ENCODE data around the gene BAZ2B. TPM values are rescaled to one million over a fixed set of nuclear protein-coding genes. Genes with fewer than 3 reads are reported as not detected.

Gene BAZ2B
- polyA plus RNA-seq, 1 donor from 2014 or later = 150 TPM

DNA sequence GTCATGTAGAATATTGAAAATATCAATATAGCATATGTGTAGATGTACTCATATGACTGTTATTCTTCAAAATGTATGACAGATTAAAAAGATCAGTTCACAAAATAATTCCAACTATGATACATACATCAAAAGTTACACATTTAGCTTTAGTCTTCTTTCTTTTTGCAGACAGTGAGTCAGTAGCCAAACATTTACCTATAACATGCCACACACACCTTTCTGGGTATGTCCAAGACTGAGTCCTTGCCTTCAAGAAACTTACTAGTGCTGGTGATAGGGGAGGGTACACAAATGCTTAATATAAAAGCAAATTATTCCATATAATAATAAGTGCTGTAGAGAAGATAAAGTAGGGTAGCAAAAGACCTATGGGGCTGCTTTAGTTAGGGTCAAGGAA, 176.9 kb downstream of the BAZ2B start:
- Histone ChIP-seq H4K20me1 (ENCODE audit: insufficient read depth) (no peaks in the 10 kb centered on the region), H2AFZ (ENCODE audit: low read depth, low read length) (no peak overlapping the region), H3K9me2 (ENCODE audit: insufficient read depth, low read length) (no peaks in the 10 kb centered on the region), H3K27ac (ENCODE audit: low read length) (no peak overlapping the region), H3K27me3 (ENCODE audit: insufficient read depth, low read depth, low read length) (no peaks in the 10 kb centered on the region), H3K79me2 (replicated peaks; ENCODE audit: insufficient read depth, low read length) (no peaks in the 10 kb centered on the region), H3K4me3 (ENCODE audit: low read length) (no peak overlapping the region), H3K9ac (ENCODE audit: low read length) (no peak overlapping the region), H3K36me3 (ENCODE audit: insufficient read depth, low read length) (peaks cover 4% of the 10 kb centered on the region), H3K4me2 (ENCODE audit: low read length) (no peak overlapping the region), H3F3A (ENCODE audit: insufficient read depth, low read length, poor library complexity, severe bottlenecking) (no peaks in the 10 kb centered on the region), H3K9me3 (ENCODE audit: low read length) (no peaks in the 10 kb centered on the region)
- no peak for TF ChIP-seq RAD21 (conservative IDR thresholded peaks at IDR 0.05)
- no peak for TF ChIP-seq TAF1 (IDR thresholded peaks at IDR 0.05; ENCODE audit: low read depth)
- TF ChIP-seq SMC3 (conservative IDR thresholded peaks at IDR 0.05; ENCODE audit: poor library complexity) = no peak
- TF ChIP-seq, protein P1, sequence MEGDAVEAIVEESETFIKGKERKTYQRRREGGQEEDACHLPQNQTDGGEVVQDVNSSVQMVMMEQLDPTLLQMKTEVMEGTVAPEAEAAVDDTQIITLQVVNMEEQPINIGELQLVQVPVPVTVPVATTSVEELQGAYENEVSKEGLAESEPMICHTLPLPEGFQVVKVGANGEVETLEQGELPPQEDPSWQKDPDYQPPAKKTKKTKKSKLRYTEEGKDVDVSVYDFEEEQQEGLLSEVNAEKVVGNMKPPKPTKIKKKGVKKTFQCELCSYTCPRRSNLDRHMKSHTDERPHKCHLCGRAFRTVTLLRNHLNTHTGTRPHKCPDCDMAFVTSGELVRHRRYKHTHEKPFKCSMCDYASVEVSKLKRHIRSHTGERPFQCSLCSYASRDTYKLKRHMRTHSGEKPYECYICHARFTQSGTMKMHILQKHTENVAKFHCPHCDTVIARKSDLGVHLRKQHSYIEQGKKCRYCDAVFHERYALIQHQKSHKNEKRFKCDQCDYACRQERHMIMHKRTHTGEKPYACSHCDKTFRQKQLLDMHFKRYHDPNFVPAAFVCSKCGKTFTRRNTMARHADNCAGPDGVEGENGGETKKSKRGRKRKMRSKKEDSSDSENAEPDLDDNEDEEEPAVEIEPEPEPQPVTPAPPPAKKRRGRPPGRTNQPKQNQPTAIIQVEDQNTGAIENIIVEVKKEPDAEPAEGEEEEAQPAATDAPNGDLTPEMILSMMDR (IDR thresholded peaks at IDR 0.05; ENCODE audit: poor library complexity, severe bottlenecking) = no peak
- no peak for TF ChIP-seq POLR2AphosphoS5 (IDR thresholded peaks at IDR 0.05)
- TF ChIP-seq, protein P2, sequence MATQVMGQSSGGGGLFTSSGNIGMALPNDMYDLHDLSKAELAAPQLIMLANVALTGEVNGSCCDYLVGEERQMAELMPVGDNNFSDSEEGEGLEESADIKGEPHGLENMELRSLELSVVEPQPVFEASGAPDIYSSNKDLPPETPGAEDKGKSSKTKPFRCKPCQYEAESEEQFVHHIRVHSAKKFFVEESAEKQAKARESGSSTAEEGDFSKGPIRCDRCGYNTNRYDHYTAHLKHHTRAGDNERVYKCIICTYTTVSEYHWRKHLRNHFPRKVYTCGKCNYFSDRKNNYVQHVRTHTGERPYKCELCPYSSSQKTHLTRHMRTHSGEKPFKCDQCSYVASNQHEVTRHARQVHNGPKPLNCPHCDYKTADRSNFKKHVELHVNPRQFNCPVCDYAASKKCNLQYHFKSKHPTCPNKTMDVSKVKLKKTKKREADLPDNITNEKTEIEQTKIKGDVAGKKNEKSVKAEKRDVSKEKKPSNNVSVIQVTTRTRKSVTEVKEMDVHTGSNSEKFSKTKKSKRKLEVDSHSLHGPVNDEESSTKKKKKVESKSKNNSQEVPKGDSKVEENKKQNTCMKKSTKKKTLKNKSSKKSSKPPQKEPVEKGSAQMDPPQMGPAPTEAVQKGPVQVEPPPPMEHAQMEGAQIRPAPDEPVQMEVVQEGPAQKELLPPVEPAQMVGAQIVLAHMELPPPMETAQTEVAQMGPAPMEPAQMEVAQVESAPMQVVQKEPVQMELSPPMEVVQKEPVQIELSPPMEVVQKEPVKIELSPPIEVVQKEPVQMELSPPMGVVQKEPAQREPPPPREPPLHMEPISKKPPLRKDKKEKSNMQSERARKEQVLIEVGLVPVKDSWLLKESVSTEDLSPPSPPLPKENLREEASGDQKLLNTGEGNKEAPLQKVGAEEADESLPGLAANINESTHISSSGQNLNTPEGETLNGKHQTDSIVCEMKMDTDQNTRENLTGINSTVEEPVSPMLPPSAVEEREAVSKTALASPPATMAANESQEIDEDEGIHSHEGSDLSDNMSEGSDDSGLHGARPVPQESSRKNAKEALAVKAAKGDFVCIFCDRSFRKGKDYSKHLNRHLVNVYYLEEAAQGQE (IDR thresholded peaks at IDR 0.05; ENCODE audit: borderline replicate concordance) = no peak
- no peak for TF ChIP-seq EP300 (conservative IDR thresholded peaks at IDR 0.05; ENCODE audit: poor library complexity, severe bottlenecking)
- no peak for TF ChIP-seq MXI1 (conservative IDR thresholded peaks at IDR 0.05; ENCODE audit: poor library complexity, severe bottlenecking)
- no peak for TF ChIP-seq EZH2 (IDR thresholded peaks at IDR 0.05; ENCODE audit: borderline replicate concordance, insufficient read depth, low read length, poor library complexity, severe bottlenecking)

DNA sequence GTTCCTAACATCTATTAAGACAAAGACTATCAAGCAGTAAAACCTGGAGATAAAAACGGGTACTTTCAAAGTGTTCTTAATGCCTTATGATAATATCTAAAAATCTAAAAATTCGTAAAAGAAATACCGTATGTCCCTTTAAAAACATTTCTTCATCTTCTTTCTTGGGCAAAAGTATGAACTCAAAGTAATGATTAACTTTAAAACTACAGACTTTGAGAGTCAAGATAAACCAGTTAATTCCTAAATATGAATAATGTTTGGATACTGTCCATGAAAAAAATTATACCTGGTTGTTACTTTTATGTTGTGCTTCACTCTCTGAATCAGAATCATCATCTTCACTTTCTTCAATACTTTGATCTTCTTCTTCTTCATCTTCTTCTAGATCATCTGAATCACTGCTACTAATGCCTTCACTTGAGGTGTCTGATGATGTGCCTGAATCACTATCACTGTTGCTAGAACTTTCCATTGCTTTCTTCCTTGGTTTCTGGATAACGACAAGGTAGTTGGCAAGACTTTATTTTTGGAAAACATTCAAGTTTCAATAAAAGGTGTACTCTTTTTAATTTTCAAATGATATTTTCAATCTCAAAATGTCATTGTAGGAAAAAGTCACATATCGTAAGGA, 177.5 kb downstream of the BAZ2B start:
- Histone ChIP-seq H3K9ac (ENCODE audit: low read length) (no peak overlapping the region), H3K79me2 (replicated peaks; ENCODE audit: insufficient read depth, low read length) (no peaks in the 10 kb centered on the region), H3F3A (ENCODE audit: insufficient read depth, low read length, poor library complexity, severe bottlenecking) (no peaks in the 10 kb centered on the region), H3K27me3 (ENCODE audit: insufficient read depth, low read depth, low read length) (no peaks in the 10 kb centered on the region), H4K20me1 (ENCODE audit: insufficient read depth) (no peaks in the 10 kb centered on the region), H3K9me3 (ENCODE audit: low read length) (no peaks in the 10 kb centered on the region), H2AFZ (ENCODE audit: low read depth, low read length) (no peak overlapping the region), H3K4me2 (ENCODE audit: low read length) (no peak overlapping the region), H3K36me3 (ENCODE audit: insufficient read depth, low read length) (peaks cover 4% of the 10 kb centered on the region), H3K4me3 (ENCODE audit: low read length) (no peak overlapping the region), H3K27ac (ENCODE audit: low read length) (no peak overlapping the region), H3K9me2 (ENCODE audit: insufficient read depth, low read length) (no peaks in the 10 kb centered on the region)
- no peak for TF ChIP-seq EP300 (conservative IDR thresholded peaks at IDR 0.05; ENCODE audit: poor library complexity, severe bottlenecking)
- no peak for TF ChIP-seq RAD21 (conservative IDR thresholded peaks at IDR 0.05)
- TF ChIP-seq MXI1 (conservative IDR thresholded peaks at IDR 0.05; ENCODE audit: poor library complexity, severe bottlenecking) = no peak
- no peak for TF ChIP-seq POLR2AphosphoS5 (IDR thresholded peaks at IDR 0.05)
- TF ChIP-seq SMC3 (conservative IDR thresholded peaks at IDR 0.05; ENCODE audit: poor library complexity) = no peak
- TF ChIP-seq TAF1 (IDR thresholded peaks at IDR 0.05; ENCODE audit: low read depth) = no peak
- TF ChIP-seq, protein P1 (IDR thresholded peaks at IDR 0.05; ENCODE audit: poor library complexity, severe bottlenecking) = no peak
- TF ChIP-seq EZH2 (IDR thresholded peaks at IDR 0.05; ENCODE audit: borderline replicate concordance, insufficient read depth, low read length, poor library complexity, severe bottlenecking) = no peak
- TF ChIP-seq, protein P2 (IDR thresholded peaks at IDR 0.05; ENCODE audit: borderline replicate concordance) = no peak
